ENCODE measurements around the gene PLA2G2C. TPM values are rescaled to one million over a fixed set of nuclear protein-coding genes. Genes with fewer than 3 reads are reported as not detected.

The PLA2G2C gene
- total RNA-seq, 1 donor from 2014 or later: not detected

- TF ChIP-seq, protein P1, sequence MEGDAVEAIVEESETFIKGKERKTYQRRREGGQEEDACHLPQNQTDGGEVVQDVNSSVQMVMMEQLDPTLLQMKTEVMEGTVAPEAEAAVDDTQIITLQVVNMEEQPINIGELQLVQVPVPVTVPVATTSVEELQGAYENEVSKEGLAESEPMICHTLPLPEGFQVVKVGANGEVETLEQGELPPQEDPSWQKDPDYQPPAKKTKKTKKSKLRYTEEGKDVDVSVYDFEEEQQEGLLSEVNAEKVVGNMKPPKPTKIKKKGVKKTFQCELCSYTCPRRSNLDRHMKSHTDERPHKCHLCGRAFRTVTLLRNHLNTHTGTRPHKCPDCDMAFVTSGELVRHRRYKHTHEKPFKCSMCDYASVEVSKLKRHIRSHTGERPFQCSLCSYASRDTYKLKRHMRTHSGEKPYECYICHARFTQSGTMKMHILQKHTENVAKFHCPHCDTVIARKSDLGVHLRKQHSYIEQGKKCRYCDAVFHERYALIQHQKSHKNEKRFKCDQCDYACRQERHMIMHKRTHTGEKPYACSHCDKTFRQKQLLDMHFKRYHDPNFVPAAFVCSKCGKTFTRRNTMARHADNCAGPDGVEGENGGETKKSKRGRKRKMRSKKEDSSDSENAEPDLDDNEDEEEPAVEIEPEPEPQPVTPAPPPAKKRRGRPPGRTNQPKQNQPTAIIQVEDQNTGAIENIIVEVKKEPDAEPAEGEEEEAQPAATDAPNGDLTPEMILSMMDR (IDR thresholded peaks at IDR 0.05): no peak
- Histone ChIP-seq H3K4me1 (peaks cover 7% of the 10 kb centered on the region), H3K9me3 (no peaks in the 10 kb centered on the region), H3K36me3 (no peaks in the 10 kb centered on the region), H3K4me3 (no peak overlapping the region), H3K27ac (no peak overlapping the region), H3K27me3 (no peaks in the 10 kb centered on the region)
- no peak for ATAC-seq
- peak; percentile 45 for DNase-seq
- intact Hi-C loops (cut with DNase I): no loop called here
Observed at GRCh38 chr1:20197329-20197791, 11.0 kb upstream of the PLA2G2C start.

DNA sequence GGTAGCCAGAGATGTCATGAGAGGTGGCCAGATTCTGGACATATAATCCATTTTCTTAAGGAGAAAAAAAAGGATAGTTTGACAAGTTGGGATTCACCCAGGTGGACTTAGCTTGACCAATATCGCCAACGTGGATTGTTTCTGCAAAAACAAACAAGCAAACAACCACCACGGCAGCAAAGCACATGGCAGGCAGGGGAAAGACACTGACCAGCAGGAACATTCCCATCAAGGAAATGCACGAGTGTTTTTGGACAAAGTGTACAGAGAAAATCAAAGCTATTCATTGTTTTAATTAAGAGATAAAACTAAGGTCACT, 9.1 kb upstream of the PLA2G2C start:
- H3K27ac ChIP-seq: no peak overlapping the region
- TF ChIP-seq, protein P1 (IDR thresholded peaks at IDR 0.05): peak; percentile 2
- no peaks in the 10 kb centered on the region for H3K9me3 ChIP-seq
- H3K4me3 ChIP-seq: no peak overlapping the region
- H3K27me3 ChIP-seq: no peaks in the 10 kb centered on the region
- no peaks in the 10 kb centered on the region for H3K36me3 ChIP-seq
- intact Hi-C loops (cut with DNase I): no loop called here
- H3K4me1 ChIP-seq: peaks cover 7% of the 10 kb centered on the region
- DNase-seq (no peak), ATAC-seq (no peak)

GRCh38 chr1:20194757-20195461, 8.6 kb upstream of the PLA2G2C start:
- Histone ChIP-seq H3K4me3 (no peak overlapping the region), H3K27me3 (no peaks in the 10 kb centered on the region), H3K4me1 (peaks cover 7% of the 10 kb centered on the region), H3K36me3 (no peaks in the 10 kb centered on the region), H3K9me3 (no peaks in the 10 kb centered on the region), H3K27ac (no peak overlapping the region)
- TF ChIP-seq, protein P1 (IDR thresholded peaks at IDR 0.05): peak; percentile 81
- peak; percentile 88 for DNase-seq
- intact Hi-C loops (cut with DNase I): no loop called here
- peak; percentile 92 for ATAC-seq

GRCh38 chr1:20194224-20194623, 7.9 kb upstream of the PLA2G2C start:
- Histone ChIP-seq H3K27ac (no peak overlapping the region), H3K9me3 (no peaks in the 10 kb centered on the region), H3K36me3 (no peaks in the 10 kb centered on the region), H3K4me3 (no peak overlapping the region), H3K27me3 (no peaks in the 10 kb centered on the region), H3K4me1 (peaks cover 7% of the 10 kb centered on the region)
- TF ChIP-seq, protein P1 (IDR thresholded peaks at IDR 0.05): no peak
- intact Hi-C loops (cut with DNase I): no loop called here
- DNase-seq (no peak), ATAC-seq (no peak)

DNA sequence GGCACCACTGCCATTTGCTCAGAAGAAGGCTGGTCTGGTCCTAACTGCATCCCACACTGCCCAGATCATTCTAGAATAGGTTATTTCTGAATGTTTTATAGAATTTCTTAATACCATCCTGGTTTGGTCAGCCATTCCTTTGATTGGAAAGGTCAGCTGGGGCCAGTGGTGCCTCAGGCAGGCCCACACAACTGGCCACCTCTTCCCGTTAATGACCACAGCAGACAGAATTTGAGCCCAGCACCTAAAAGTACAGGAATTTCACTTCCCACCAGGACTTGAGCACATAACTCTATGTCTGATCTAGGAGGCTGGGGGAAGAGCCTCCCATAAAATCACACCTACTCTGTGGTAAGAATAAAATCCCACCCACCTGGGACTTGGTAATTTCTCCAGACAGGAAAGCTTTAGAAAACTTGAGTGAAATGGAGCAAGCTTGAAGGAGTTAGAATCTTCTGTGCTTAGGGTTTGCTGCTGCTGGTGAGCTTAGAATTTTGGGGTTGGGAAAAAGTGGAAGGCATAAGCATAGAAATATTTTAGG, 6.6 kb upstream of the PLA2G2C start:
- Histone ChIP-seq H3K36me3 (no peaks in the 10 kb centered on the region), H3K9me3 (no peaks in the 10 kb centered on the region), H3K27ac (no peak overlapping the region), H3K4me3 (no peak overlapping the region), H3K4me1 (peaks cover 7% of the 10 kb centered on the region), H3K27me3 (no peaks in the 10 kb centered on the region)
- TF ChIP-seq, protein P1 (IDR thresholded peaks at IDR 0.05): no peak
- intact Hi-C loops (cut with DNase I): no loop called here
- no peak for ATAC-seq
- no peak for DNase-seq
